ENCODE data around the gene PFKFB3.

Gene PFKFB3

GRCh38 chr10:6173203-6173602 lies 29.5 kb upstream of the PFKFB3 start:
- no peak for TF ChIP-seq OSR1 (CRISPR knock-in tag; IDR thresholded peaks at IDR 0.05)
- peak; percentile 40; the same call in 1 of the 3 replicates for ATAC-seq

- no peak for ATAC-seq
- TF ChIP-seq ESRRG (CRISPR knock-in tag; IDR thresholded peaks at IDR 0.05): no peak
- no peak for TF ChIP-seq TOX (CRISPR knock-in tag; IDR thresholded peaks at IDR 0.05; ENCODE audit: borderline replicate concordance)
- TF ChIP-seq ZNF565 (CRISPR knock-in tag; conservative IDR thresholded peaks at IDR 0.05; ENCODE audit: low read depth): no peak
- TF ChIP-seq CREB5 (CRISPR knock-in tag; IDR thresholded peaks at IDR 0.05; ENCODE audit: low read depth): no peak
- no peak for TF ChIP-seq ZNF70 (CRISPR knock-in tag; IDR thresholded peaks at IDR 0.05)
- no peak for TF ChIP-seq PPARA (CRISPR knock-in tag; IDR thresholded peaks at IDR 0.05; ENCODE audit: borderline replicate concordance)
- no peak for TF ChIP-seq SNAI2 (CRISPR knock-in tag; IDR thresholded peaks at IDR 0.05)
- TF ChIP-seq OSR1 (CRISPR knock-in tag; IDR thresholded peaks at IDR 0.05): no peak
- TF ChIP-seq BACH2 (CRISPR knock-in tag; IDR thresholded peaks at IDR 0.05; ENCODE audit: borderline replicate concordance): no peak
- no peak for TF ChIP-seq POU6F1 (CRISPR knock-in tag; IDR thresholded peaks at IDR 0.05; ENCODE audit: borderline replicate concordance, low read depth)
- TF ChIP-seq ARNTL (CRISPR knock-in tag; IDR thresholded peaks at IDR 0.05; ENCODE audit: borderline replicate concordance, low read depth): no peak
- TF ChIP-seq ZC3H10 (CRISPR knock-in tag; IDR thresholded peaks at IDR 0.05): no peak
- TF ChIP-seq PATZ1 (CRISPR knock-in tag; IDR thresholded peaks at IDR 0.05; ENCODE audit: borderline replicate concordance): no peak
- no peak for TF ChIP-seq ISL1 (CRISPR knock-in tag; IDR thresholded peaks at IDR 0.05)
- no peak for TF ChIP-seq GLIS3 (CRISPR knock-in tag; IDR thresholded peaks at IDR 0.05)
- no peak for TF ChIP-seq CSDC2 (CRISPR knock-in tag; IDR thresholded peaks at IDR 0.05)
- TF ChIP-seq TSHZ2 (CRISPR knock-in tag; IDR thresholded peaks at IDR 0.05): no peak
- no peak for TF ChIP-seq CSRNP3 (CRISPR knock-in tag; IDR thresholded peaks at IDR 0.05)
- TF ChIP-seq ZFP30 (CRISPR knock-in tag; IDR thresholded peaks at IDR 0.05): no peak
These were observed 28.4 kb upstream of the PFKFB3 start for GRCh38 chr10:6174201-6174874.

- ATAC-seq: no peak
- TF ChIP-seq PPARA (CRISPR knock-in tag; IDR thresholded peaks at IDR 0.05; ENCODE audit: borderline replicate concordance): no peak
- no peak for TF ChIP-seq ZNF70 (CRISPR knock-in tag; IDR thresholded peaks at IDR 0.05)
- no peak for TF ChIP-seq ZFP30 (CRISPR knock-in tag; IDR thresholded peaks at IDR 0.05)
- TF ChIP-seq TCF4 (CRISPR knock-in tag; IDR thresholded peaks at IDR 0.05; ENCODE audit: borderline replicate concordance): no peak
- no peak for TF ChIP-seq ESRRG (CRISPR knock-in tag; IDR thresholded peaks at IDR 0.05)
- TF ChIP-seq ZC3H10 (CRISPR knock-in tag; IDR thresholded peaks at IDR 0.05): no peak
- no peak for TF ChIP-seq CREB5 (CRISPR knock-in tag; IDR thresholded peaks at IDR 0.05; ENCODE audit: low read depth)
- no peak for TF ChIP-seq POU6F1 (CRISPR knock-in tag; IDR thresholded peaks at IDR 0.05; ENCODE audit: borderline replicate concordance, low read depth)
- TF ChIP-seq TSHZ2 (CRISPR knock-in tag; IDR thresholded peaks at IDR 0.05): no peak
These were observed 27.2 kb upstream of the PFKFB3 start for GRCh38 chr10:6175329-6176055.

All from SK-N-SH treated with all-trans-retinoic acid at 6 μM for 48 hours (cell line).